ENCODE results near the gene OR2AK2. TPM values are rescaled to one million over a fixed set of nuclear protein-coding genes. Genes with fewer than 3 reads are reported as not detected.

OR2AK2 gene
- total RNA-seq, 1 experiment from 2014 or later = not detected

GRCh38 chr1:247942624-247943023 is 22.4 kb upstream of the OR2AK2 start:
- CTCF ChIA-PET = no interaction called here
- no TSS peak for BruUV-seq (replicated peaks)
- TF ChIP-seq, protein P1, sequence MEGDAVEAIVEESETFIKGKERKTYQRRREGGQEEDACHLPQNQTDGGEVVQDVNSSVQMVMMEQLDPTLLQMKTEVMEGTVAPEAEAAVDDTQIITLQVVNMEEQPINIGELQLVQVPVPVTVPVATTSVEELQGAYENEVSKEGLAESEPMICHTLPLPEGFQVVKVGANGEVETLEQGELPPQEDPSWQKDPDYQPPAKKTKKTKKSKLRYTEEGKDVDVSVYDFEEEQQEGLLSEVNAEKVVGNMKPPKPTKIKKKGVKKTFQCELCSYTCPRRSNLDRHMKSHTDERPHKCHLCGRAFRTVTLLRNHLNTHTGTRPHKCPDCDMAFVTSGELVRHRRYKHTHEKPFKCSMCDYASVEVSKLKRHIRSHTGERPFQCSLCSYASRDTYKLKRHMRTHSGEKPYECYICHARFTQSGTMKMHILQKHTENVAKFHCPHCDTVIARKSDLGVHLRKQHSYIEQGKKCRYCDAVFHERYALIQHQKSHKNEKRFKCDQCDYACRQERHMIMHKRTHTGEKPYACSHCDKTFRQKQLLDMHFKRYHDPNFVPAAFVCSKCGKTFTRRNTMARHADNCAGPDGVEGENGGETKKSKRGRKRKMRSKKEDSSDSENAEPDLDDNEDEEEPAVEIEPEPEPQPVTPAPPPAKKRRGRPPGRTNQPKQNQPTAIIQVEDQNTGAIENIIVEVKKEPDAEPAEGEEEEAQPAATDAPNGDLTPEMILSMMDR (IDR thresholded peaks at IDR 0.05; ENCODE audit: unreplicated experiment) = no peak

DNA sequence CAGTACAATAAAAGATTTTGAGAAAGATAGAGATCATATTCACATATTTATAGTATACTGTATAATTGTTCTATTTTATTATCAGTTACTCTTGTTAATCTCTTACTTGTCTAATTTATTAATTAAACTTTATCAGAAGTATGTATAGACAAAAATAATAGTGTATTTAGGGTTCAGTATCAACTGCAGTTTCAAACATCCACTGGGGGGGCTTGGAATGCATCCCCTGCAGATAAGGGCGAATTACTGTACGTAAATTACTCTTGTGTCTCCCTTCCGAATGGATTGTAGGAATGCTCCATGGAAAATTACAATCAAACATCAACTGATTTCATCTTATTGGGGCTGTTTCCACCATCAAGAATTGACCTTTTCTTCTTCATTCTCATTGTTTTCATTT is 16.5 kb upstream of the OR2AK2 start, which contains the start of gene OR2L8:
Gene OR2L8, plus strand, starts transcription at position 301 of the 400 bp plus-strand sequence. Its CDS starts 0 bp downstream, at position 301.
- Mint-ChIP-seq H3K9me3 (ENCODE audit: low read depth, unreplicated experiment) (peaks cover 41% of the 10 kb centered on the region), H3K4me1 (ENCODE audit: low read depth, unreplicated experiment) (no peaks in the 10 kb centered on the region), H3K27ac (ENCODE audit: unreplicated experiment) (no peak within 1 kb of the TSS), H3K36me3 (ENCODE audit: insufficient read depth, unreplicated experiment) (no peaks in the 10 kb centered on the region), H3K27me3 (ENCODE audit: unreplicated experiment) (no peaks in the 10 kb centered on the region), H3K4me3 (ENCODE audit: low read depth, unreplicated experiment) (no peak within 1 kb of the TSS)
- CTCF ChIA-PET = no interaction called here
- intact Hi-C loops (cut with micrococcal nuclease; ENCODE audit: unreplicated experiment) = no loop called here
- no peak for DNase-seq
- TF ChIP-seq, protein P1 (IDR thresholded peaks at IDR 0.05; ENCODE audit: unreplicated experiment) = no peak
- no TSS peak for BruUV-seq (replicated peaks)

More at GRCh38 chr1:247942624-247943023, 22.4 kb upstream of the OR2AK2 start:
- Mint-ChIP-seq H3K9me3 (ENCODE audit: low read depth, unreplicated experiment) (peaks cover 29% of the 10 kb centered on the region), H3K36me3 (ENCODE audit: insufficient read depth, unreplicated experiment) (no peaks in the 10 kb centered on the region), H3K27ac (ENCODE audit: unreplicated experiment) (no peak overlapping the region), H3K27me3 (ENCODE audit: unreplicated experiment) (no peaks in the 10 kb centered on the region), H3K4me1 (ENCODE audit: low read depth, unreplicated experiment) (no peaks in the 10 kb centered on the region), H3K4me3 (ENCODE audit: low read depth, unreplicated experiment) (no peak overlapping the region)
- intact Hi-C loops (cut with micrococcal nuclease; ENCODE audit: unreplicated experiment) = no loop called here
- no peak for DNase-seq

DNA sequence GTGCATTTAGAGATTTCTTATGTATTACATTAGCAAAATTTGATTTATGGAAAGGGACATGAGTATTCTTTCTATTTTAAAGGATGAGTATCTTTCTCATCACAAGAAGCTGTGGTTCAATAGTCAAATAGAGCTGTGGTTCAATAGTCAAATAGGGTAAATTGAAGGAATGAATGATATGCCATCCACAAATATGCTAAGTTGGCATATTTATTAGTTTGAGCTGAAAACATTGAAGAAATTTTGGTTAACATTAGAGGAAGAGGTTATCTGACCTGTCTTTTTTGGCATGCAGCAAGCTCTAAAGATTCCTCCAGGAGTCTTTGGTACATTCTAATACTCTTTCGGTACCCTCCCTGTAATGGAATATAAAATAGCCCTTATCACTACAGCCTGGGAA is 11.6 kb upstream of the OR2AK2 start:
- TF ChIP-seq, protein P1 (IDR thresholded peaks at IDR 0.05; ENCODE audit: unreplicated experiment) = no peak
- BruUV-seq (replicated peaks) = no TSS peak
- DNase-seq = no peak
- no peaks in the 10 kb centered on the region for H3K27me3 Mint-ChIP-seq (ENCODE audit: unreplicated experiment)
- peaks cover 29% of the 10 kb centered on the region for H3K9me3 Mint-ChIP-seq (ENCODE audit: low read depth, unreplicated experiment)
- H3K36me3 Mint-ChIP-seq (ENCODE audit: insufficient read depth, unreplicated experiment) = no peaks in the 10 kb centered on the region
- no peak overlapping the region for H3K4me3 Mint-ChIP-seq (ENCODE audit: low read depth, unreplicated experiment)
- CTCF ChIA-PET = no interaction called here
- H3K4me1 Mint-ChIP-seq (ENCODE audit: low read depth, unreplicated experiment) = no peaks in the 10 kb centered on the region
- no peak overlapping the region for H3K27ac Mint-ChIP-seq (ENCODE audit: unreplicated experiment)
- intact Hi-C loops (cut with micrococcal nuclease; ENCODE audit: unreplicated experiment) = no loop called here

GRCh38 chr1:247961791-247962190 is 3.2 kb upstream of the OR2AK2 start:
- no peaks in the 10 kb centered on the region for H3K4me1 Mint-ChIP-seq (ENCODE audit: low read depth, unreplicated experiment)
- TF ChIP-seq, protein P1 (IDR thresholded peaks at IDR 0.05; ENCODE audit: unreplicated experiment) = no peak
- no peak overlapping the region for H3K27ac Mint-ChIP-seq (ENCODE audit: unreplicated experiment)
- no peaks in the 10 kb centered on the region for H3K27me3 Mint-ChIP-seq (ENCODE audit: unreplicated experiment)
- no peak overlapping the region for H3K4me3 Mint-ChIP-seq (ENCODE audit: low read depth, unreplicated experiment)
- no peak for DNase-seq
- H3K36me3 Mint-ChIP-seq (ENCODE audit: insufficient read depth, unreplicated experiment) = no peaks in the 10 kb centered on the region
- peaks cover 21% of the 10 kb centered on the region for H3K9me3 Mint-ChIP-seq (ENCODE audit: low read depth, unreplicated experiment)
- intact Hi-C loops (cut with micrococcal nuclease; ENCODE audit: unreplicated experiment) = no loop called here
- no TSS peak for BruUV-seq (replicated peaks)
- CTCF ChIA-PET = no interaction called here
